ENCODE results near the gene CBFA2T3. TPM values are rescaled to one million over a fixed set of nuclear protein-coding genes. Genes with fewer than 3 reads are reported as not detected.

CBFA2T3 gene
- total and polyA plus RNA-seq, 2 of the 8 experiments (the other 6 are each of a cell fraction or from before 2014, with no cell fraction given) = 0.51 to 1.3 TPM

DNA sequence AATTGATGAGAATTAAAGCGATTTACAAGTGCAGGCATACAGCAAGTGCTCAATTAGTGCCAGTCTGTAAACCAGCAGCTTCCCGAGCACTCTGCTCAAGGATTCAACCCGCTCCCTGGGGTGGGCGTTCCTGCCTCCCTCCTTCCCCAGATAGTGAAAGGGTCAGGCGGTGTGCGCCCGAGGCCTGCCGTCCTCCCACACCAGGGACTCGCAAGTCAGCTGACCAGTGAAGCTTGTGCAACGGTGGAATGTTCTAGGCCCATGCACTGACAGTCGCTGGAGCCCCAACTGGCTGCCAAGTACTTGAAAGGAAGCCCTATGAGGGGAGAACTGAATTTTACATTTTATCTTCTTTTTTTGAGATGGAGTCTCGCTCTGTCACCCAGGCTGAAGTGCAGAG is 57.1 kb downstream of the CBFA2T3 start:
- Histone ChIP-seq H2BK20ac (ENCODE audit: low read length) (0 out of 2 replicates have a peak overlapping the region, but pooled peaks have one; percentile 80), H4K5ac (ENCODE audit: insufficient read length, low read depth, low read length) (no peak overlapping the region), H4K91ac (replicated peaks; ENCODE audit: insufficient read length, low read length) (peak overlapping the region; percentile 56), H3K23me2 (ENCODE audit: low read depth, low read length) (no peaks in the 10 kb centered on the region; the same call in 1 of the 2 replicates), H3K79me2 (ENCODE audit: control insufficient read depth in 1 of 2, insufficient read depth in 2 of 2, low read length in 2 of 2) (no peaks in the 10 kb centered on the region), H3K9me3 (ENCODE audit: insufficient read depth in 2 of 2, low read depth in 1 of 2, low read length in 1 of 2) (no peaks in the 10 kb centered on the region), H2BK5ac (ENCODE audit: low read depth, low read length) (peak overlapping the region; percentile 58), H3K18ac (ENCODE audit: extremely low read depth, low read length) (peak overlapping the region; percentile 71), H3K27ac (ENCODE audit: low read depth, low read length) (no peak overlapping the region), H3K4me3 (ENCODE audit: extremely low read depth in 1 of 4, insufficient read depth in 2 of 4, low read depth in 3 of 4, low read length in 4 of 4) (no peak overlapping the region), H3K4ac (replicated peaks; ENCODE audit: insufficient read length, low read depth, low read length) (no peak overlapping the region), H4K8ac (ENCODE audit: extremely low read depth, insufficient read depth, low read length) (no peak overlapping the region), H2BK120ac (replicated peaks; ENCODE audit: low read depth, low read length) (no peak overlapping the region), H2AFZ (ENCODE audit: low read length) (no peak overlapping the region), H3K4me2 (ENCODE audit: insufficient read depth in 1 of 2, low read depth in 2 of 2, low read length in 2 of 2) (no peak overlapping the region), H3K79me1 (ENCODE audit: low read depth, low read length) (no peaks in the 10 kb centered on the region; the same call in none of the 2 replicates), H2AK5ac (ENCODE audit: low read depth, low read length) (peak overlapping the region; percentile 95; the same call in 1 of the 2 replicates), H3K36me3 (ENCODE audit: control insufficient read depth in 2 of 4, insufficient read depth in 4 of 4, low read length in 3 of 4) (no peaks in the 10 kb centered on the region), H3K23ac (ENCODE audit: insufficient read length) (no peak overlapping the region), H4K20me1 (replicated peaks in 1 of 2; ENCODE audit: control insufficient read depth in 1 of 2, insufficient read depth in 2 of 2, low read length in 2 of 2) (peaks cover 0 to 7% of the 10 kb centered on the region in 2 experiments), H3K56ac (replicated peaks; ENCODE audit: insufficient read length, low read depth, low read length) (no peak overlapping the region), H3K9ac (replicated peaks in 1 of 4; ENCODE audit: extremely low read depth in 1 of 4, low read depth in 3 of 4, low read length in 3 of 4) (no peak overlapping the region), H3K27me3 (replicated peaks in 1 of 4; ENCODE audit: control insufficient read depth in 3 of 4, extremely low read depth in 1 of 4, insufficient read depth in 3 of 4, low read length in 3 of 4) (no peaks in the 10 kb centered on the region), H3K14ac (ENCODE audit: insufficient read length) (no peak overlapping the region), H2BK15ac (ENCODE audit: low read length) (0 out of 2 replicates have a peak overlapping the region, but pooled peaks have one; percentile 88), H3K4me1 (replicated peaks in 1 of 4; ENCODE audit: control insufficient read depth in 3 of 4, insufficient read depth in 4 of 4, low read length in 3 of 4) (peaks cover 0 to 17% (median 11%) of the 10 kb centered on the region in 4 experiments; a peak in 5 of 7 replicates), H2BK12ac (ENCODE audit: low read depth, low read length) (peak overlapping the region; percentile 97)
- no peak for DNase-seq (ENCODE audit: low read depth in 1 of 2, low spot score in 2 of 2)
- 92% methylated on average over 10 of the region's 12 CpGs; no CpG with 5 or more reads in 1 of the 2 experiments for WGBS, 2 experiments (ENCODE audit: extremely low coverage in 1 of 2, insufficient coverage in 1 of 2, insufficient read length in 1 of 2, insufficient replicate concordance in 2 of 2, low coverage in 1 of 2, low lambda C conversion rate in 2 of 2, missing lambda C conversion rate in 1 of 2)
- no peak for FAIRE-seq
- ChIA-PET CTCF (ENCODE audit: partially characterized antibody) (interaction anchor here (0.6 to 1.2 kb wide), 2 partner anchors 8 to 209 kb away, joined by 3 read pairs; no protein-coding TSS in a partner anchor), POLR2A (ENCODE audit: partially characterized antibody) (interaction anchor here (0.5 kb wide), 1 partner anchor 11 kb away, joined by 3 read pairs; no protein-coding TSS in a partner anchor)
- TF ChIP-seq YY1 (IDR thresholded peaks at IDR 0.05; ENCODE audit: low read depth, low read length) (no peak), TAF7 (optimal IDR thresholded peaks at IDR 0.05; ENCODE audit: borderline replicate concordance, low read depth, low read length) (no peak), CHD1 (IDR thresholded peaks at IDR 0.05; ENCODE audit: low read depth, low read length) (no peak), FOSL1 (IDR thresholded peaks at IDR 0.05; ENCODE audit: insufficient read depth, low read depth, low read length) (no peak), RAD21 (IDR thresholded peaks at IDR 0.05 in 1 of 2, conservative IDR thresholded peaks at IDR 0.05 in 1 of 2; ENCODE audit: low read depth in 2 of 2, low read length in 2 of 2) (no peak), KDM5A (IDR thresholded peaks at IDR 0.05; ENCODE audit: low read length) (no peak), SUZ12 (IDR thresholded peaks at IDR 0.05; ENCODE audit: low read length) (no peak), TEAD4 (IDR thresholded peaks at IDR 0.05; ENCODE audit: low read depth, low read length) (no peak), TBP (IDR thresholded peaks at IDR 0.05; ENCODE audit: low read depth, low read length) (no peak), JUN (IDR thresholded peaks at IDR 0.05; ENCODE audit: low read depth, low read length) (no peak)
